Measurements from ENCODE around the gene MAN1B1. TPM values are rescaled to one million over a fixed set of nuclear protein-coding genes. Genes with fewer than 3 reads are reported as not detected.

The MAN1B1 gene
- total RNA-seq, 1 experiment from 2014 or later: 50.9 TPM

DNA sequence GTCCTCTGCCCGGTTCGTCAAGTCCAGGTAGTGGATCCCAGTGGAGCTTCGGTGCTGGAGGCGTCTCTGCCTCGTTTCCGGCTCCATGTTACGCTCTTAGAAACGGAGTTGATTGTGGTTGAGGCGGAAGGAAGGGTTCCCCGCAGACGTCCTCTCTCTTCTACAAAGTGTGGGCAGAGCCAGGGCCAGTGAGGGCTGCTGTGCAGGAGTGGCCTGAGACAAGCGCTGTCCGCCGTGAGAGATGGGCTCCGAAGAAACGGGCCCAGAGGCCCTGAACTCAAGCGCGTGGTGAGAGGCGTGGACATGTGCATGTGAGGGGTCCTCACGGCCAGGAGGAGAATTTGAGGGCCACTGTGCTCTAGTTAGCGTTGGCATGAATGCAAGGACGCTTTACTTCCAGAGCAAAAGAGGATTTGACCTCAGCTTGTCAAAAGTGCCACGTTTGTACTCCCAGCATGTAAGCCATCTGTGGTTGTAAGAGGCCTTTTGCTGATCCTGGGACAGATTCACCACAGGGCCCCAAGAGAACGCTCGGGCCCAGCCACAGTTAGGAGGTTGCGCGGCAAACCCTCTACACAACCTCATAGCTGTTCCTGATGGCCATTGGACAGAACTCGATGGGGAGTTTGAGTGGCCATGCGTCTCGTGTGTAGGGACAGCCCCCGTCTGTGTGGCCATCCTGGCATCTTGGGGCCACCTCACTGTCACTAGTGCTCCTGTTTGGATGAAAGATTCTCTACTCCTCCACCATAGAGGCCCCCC lies 10.2 kb downstream of the MAN1B1 start:
- RAD21 ChIA-PET (ENCODE audit: low non-redundant PET in 1 of 2, low total read pairs in 2 of 2, uncharacterized antibody in 2 of 2, unreplicated experiment in 2 of 2): no interaction called here
- no peaks in the 10 kb centered on the region for H3K27me3 ChIP-seq (ENCODE audit: insufficient read depth, low read length)
- POLR2A ChIA-PET: no interaction called here
- intact Hi-C loops (cut with micrococcal nuclease): no loop called here
- CTCF ChIA-PET: no interaction called here
- DNase-seq (ENCODE audit: low read depth, low spot score) (no peak), ATAC-seq (no peak)
- no peaks in the 10 kb centered on the region for H3K4me1 ChIP-seq (ENCODE audit: control insufficient read depth in 1 of 2, insufficient read depth in 2 of 2, low read length in 2 of 2)
- peaks cover 0 to 6% of the 10 kb centered on the region in 2 experiments; a peak in 1 of 4 replicates for H3K9me3 ChIP-seq (ENCODE audit: control insufficient read depth in 1 of 2, insufficient read depth in 1 of 2, low read depth in 1 of 2, low read length in 2 of 2)
- H3K36me3 ChIP-seq (ENCODE audit: control insufficient read depth in 1 of 2, insufficient read depth in 2 of 2, low read length in 2 of 2): peaks cover 10 to 31% of the 10 kb centered on the region in 2 experiments
- no peak overlapping the region for H3K9ac ChIP-seq (ENCODE audit: low read length)
- BruUV-seq (replicated peaks): no TSS peak
- H3K79me2 ChIP-seq (ENCODE audit: insufficient read depth, low read length): 0 out of 2 replicates have a peak, but pooled peaks cover under 1% of the 10 kb centered on the region
- no peak overlapping the region for H2AFZ ChIP-seq (ENCODE audit: low read depth, low read length, poor library complexity, severe bottlenecking)
- no peak overlapping the region for H3K4me3 ChIP-seq (replicated peaks in 1 of 2; ENCODE audit: low read depth in 1 of 2, low read length in 2 of 2)
- no peak overlapping the region for H3K27ac ChIP-seq (ENCODE audit: low read depth, low read length)
- no peak overlapping the region for H3K4me2 ChIP-seq (ENCODE audit: low read length)
- H3K9me2 ChIP-seq (ENCODE audit: insufficient read depth): no peaks in the 10 kb centered on the region
- TF ChIP-seq TCF7L2 (IDR thresholded peaks at IDR 0.05; ENCODE audit: borderline replicate concordance, extremely low read depth, insufficient read depth, insufficient read length): no peak
- no peak for TF ChIP-seq EZH2 (IDR thresholded peaks at IDR 0.05)
- no peak for TF ChIP-seq SIN3A (IDR thresholded peaks at IDR 0.05; ENCODE audit: low read depth)
- TF ChIP-seq ELF1 (IDR thresholded peaks at IDR 0.05; ENCODE audit: borderline replicate concordance, low read depth): no peak
- no peak for TF ChIP-seq CEBPB (IDR thresholded peaks at IDR 0.05; ENCODE audit: low read depth)
- TF ChIP-seq, protein P1, sequence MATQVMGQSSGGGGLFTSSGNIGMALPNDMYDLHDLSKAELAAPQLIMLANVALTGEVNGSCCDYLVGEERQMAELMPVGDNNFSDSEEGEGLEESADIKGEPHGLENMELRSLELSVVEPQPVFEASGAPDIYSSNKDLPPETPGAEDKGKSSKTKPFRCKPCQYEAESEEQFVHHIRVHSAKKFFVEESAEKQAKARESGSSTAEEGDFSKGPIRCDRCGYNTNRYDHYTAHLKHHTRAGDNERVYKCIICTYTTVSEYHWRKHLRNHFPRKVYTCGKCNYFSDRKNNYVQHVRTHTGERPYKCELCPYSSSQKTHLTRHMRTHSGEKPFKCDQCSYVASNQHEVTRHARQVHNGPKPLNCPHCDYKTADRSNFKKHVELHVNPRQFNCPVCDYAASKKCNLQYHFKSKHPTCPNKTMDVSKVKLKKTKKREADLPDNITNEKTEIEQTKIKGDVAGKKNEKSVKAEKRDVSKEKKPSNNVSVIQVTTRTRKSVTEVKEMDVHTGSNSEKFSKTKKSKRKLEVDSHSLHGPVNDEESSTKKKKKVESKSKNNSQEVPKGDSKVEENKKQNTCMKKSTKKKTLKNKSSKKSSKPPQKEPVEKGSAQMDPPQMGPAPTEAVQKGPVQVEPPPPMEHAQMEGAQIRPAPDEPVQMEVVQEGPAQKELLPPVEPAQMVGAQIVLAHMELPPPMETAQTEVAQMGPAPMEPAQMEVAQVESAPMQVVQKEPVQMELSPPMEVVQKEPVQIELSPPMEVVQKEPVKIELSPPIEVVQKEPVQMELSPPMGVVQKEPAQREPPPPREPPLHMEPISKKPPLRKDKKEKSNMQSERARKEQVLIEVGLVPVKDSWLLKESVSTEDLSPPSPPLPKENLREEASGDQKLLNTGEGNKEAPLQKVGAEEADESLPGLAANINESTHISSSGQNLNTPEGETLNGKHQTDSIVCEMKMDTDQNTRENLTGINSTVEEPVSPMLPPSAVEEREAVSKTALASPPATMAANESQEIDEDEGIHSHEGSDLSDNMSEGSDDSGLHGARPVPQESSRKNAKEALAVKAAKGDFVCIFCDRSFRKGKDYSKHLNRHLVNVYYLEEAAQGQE (IDR thresholded peaks at IDR 0.05; ENCODE audit: low read depth): no peak
- no peak for TF ChIP-seq SP1 (IDR thresholded peaks at IDR 0.05; ENCODE audit: low read depth)
- no peaks in the 10 kb centered on the region for H4K20me1 ChIP-seq (ENCODE audit: insufficient read depth)

Measured in HCT116 (cell line).